SU-DHL-6 (cell line): ENCODE results near the gene NBEAL1.
"Not testable (repeated sequence)": the region's sequence is repeated elsewhere in the genome, so short reads cannot be mapped to it uniquely, and the experiment has no call there.

ENCODE experiments used
- EZH2phosphoT487 ChIP-seq: fragments of 200-600 bp; sonication (generic), shearing (Covaris generic); conservative IDR thresholded peaks from 2 replicates; pipeline ENCODE4 v1.6.1; 2018; ENCODE audit warnings: mild to moderate bottlenecking, antibody characterized with exemption, low read length, moderate library complexity, mixed read lengths
- TF ChIP-seq, protein P1 (sequence below): fragments of 200-600 bp; sonication (generic); IDR thresholded peaks from one replicate; pipeline ENCODE4 v1.5.1; 2017; ENCODE audit warnings: antibody characterized with exemption, mild to moderate bottlenecking, low read length, moderate library complexity; ENCODE audit not compliant: insufficient read depth, poor library complexity, severe bottlenecking

- not testable (repeated sequence) for TF ChIP-seq EZH2phosphoT487
- TF ChIP-seq, protein P1, sequence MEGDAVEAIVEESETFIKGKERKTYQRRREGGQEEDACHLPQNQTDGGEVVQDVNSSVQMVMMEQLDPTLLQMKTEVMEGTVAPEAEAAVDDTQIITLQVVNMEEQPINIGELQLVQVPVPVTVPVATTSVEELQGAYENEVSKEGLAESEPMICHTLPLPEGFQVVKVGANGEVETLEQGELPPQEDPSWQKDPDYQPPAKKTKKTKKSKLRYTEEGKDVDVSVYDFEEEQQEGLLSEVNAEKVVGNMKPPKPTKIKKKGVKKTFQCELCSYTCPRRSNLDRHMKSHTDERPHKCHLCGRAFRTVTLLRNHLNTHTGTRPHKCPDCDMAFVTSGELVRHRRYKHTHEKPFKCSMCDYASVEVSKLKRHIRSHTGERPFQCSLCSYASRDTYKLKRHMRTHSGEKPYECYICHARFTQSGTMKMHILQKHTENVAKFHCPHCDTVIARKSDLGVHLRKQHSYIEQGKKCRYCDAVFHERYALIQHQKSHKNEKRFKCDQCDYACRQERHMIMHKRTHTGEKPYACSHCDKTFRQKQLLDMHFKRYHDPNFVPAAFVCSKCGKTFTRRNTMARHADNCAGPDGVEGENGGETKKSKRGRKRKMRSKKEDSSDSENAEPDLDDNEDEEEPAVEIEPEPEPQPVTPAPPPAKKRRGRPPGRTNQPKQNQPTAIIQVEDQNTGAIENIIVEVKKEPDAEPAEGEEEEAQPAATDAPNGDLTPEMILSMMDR = not testable (repeated sequence)
Measured at GRCh38 chr2:203066519-203067091, 51.9 kb downstream of the NBEAL1 start.
